ENCODE results near the gene BLID. TPM values are rescaled to one million over a fixed set of nuclear protein-coding genes. Genes with fewer than 3 reads are reported as not detected.

The BLID gene
- total RNA-seq, 4 donors from 2014 or later, result 0.66 TPM; not detected in 3

- ATAC-seq (no peak), DNase-seq (no peak)
- H3K4me3 ChIP-seq, result no peak overlapping the region
- no peaks in the 10 kb centered on the region for H3K9me3 ChIP-seq
- no peaks in the 10 kb centered on the region for H3K27me3 ChIP-seq
- TF ChIP-seq, protein P1, sequence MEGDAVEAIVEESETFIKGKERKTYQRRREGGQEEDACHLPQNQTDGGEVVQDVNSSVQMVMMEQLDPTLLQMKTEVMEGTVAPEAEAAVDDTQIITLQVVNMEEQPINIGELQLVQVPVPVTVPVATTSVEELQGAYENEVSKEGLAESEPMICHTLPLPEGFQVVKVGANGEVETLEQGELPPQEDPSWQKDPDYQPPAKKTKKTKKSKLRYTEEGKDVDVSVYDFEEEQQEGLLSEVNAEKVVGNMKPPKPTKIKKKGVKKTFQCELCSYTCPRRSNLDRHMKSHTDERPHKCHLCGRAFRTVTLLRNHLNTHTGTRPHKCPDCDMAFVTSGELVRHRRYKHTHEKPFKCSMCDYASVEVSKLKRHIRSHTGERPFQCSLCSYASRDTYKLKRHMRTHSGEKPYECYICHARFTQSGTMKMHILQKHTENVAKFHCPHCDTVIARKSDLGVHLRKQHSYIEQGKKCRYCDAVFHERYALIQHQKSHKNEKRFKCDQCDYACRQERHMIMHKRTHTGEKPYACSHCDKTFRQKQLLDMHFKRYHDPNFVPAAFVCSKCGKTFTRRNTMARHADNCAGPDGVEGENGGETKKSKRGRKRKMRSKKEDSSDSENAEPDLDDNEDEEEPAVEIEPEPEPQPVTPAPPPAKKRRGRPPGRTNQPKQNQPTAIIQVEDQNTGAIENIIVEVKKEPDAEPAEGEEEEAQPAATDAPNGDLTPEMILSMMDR (IDR thresholded peaks at IDR 0.05 in 4 of 5, conservative IDR thresholded peaks at IDR 0.05 in 1 of 5), result no peak
- no peak for TF ChIP-seq POLR2A (IDR thresholded peaks at IDR 0.05)
- intact Hi-C loops (cut with DNase I; ENCODE audit: low total_unique reads) (no loop called here), in situ Hi-C loops (cut with MboI; ENCODE audit: low sequenced_read_pairs in 4 of 4) (no loop called here)
- H3K4me1 ChIP-seq, result no peaks in the 10 kb centered on the region
- no peaks in the 10 kb centered on the region for H3K36me3 ChIP-seq
- no peak overlapping the region for H3K27ac ChIP-seq
Observed at GRCh38 chr11:122144752-122145151, 28.7 kb upstream of the BLID start.

- DNase-seq (no peak), ATAC-seq (no peak)
- in situ Hi-C loops (cut with MboI; ENCODE audit: low sequenced_read_pairs in 4 of 4), result no loop called here
- Histone ChIP-seq H3K4me3 (no peak overlapping the region), H3K27ac (no peak overlapping the region), H3K27me3 (no peaks in the 10 kb centered on the region), H3K4me1 (no peaks in the 10 kb centered on the region), H3K9me3 (no peaks in the 10 kb centered on the region), H3K36me3 (no peaks in the 10 kb centered on the region)
- intact Hi-C loops (cut with DNase I; ENCODE audit: low total_unique reads), result no loop called here
- TF ChIP-seq, protein P1 (IDR thresholded peaks at IDR 0.05 in 4 of 5, conservative IDR thresholded peaks at IDR 0.05 in 1 of 5), result no peak
- TF ChIP-seq POLR2A (IDR thresholded peaks at IDR 0.05), result no peak
Observed at GRCh38 chr11:122141725-122142124, 25.7 kb upstream of the BLID start.

DNA sequence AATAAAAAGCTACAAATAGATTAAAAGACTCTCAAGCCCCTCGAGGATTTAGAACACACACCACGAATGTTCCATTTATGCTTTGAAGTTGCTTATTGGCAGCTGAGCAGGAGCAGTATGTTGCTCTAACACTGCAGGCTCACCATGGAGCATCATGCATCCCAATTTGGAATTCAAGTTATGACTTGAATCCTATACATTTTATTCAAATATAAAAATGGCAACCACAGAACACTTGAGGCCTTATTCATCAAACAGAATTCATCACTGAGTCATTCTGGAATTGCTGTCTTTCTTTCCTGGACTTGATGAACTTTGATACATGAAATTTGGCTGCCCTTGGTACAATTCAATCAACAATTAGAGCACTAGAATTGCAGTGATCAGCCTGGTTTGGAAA lies 24.5 kb upstream of the BLID start:
- DNase-seq (no peak), ATAC-seq (no peak)
- Histone ChIP-seq H3K27me3 (no peaks in the 10 kb centered on the region), H3K36me3 (no peaks in the 10 kb centered on the region), H3K27ac (no peak overlapping the region), H3K4me1 (no peaks in the 10 kb centered on the region), H3K4me3 (no peak overlapping the region), H3K9me3 (no peaks in the 10 kb centered on the region)
- intact Hi-C loops (cut with DNase I; ENCODE audit: low total_unique reads), result no loop called here
- in situ Hi-C loops (cut with MboI; ENCODE audit: low sequenced_read_pairs in 4 of 4), result no loop called here
- TF ChIP-seq, protein P1 (IDR thresholded peaks at IDR 0.05 in 4 of 5, conservative IDR thresholded peaks at IDR 0.05 in 1 of 5), result no peak
- no peak for TF ChIP-seq POLR2A (IDR thresholded peaks at IDR 0.05)

- Histone ChIP-seq H3K4me1 (no peaks in the 10 kb centered on the region), H3K27ac (no peak overlapping the region), H3K4me3 (no peak overlapping the region), H3K9me3 (no peaks in the 10 kb centered on the region), H3K27me3 (no peaks in the 10 kb centered on the region), H3K36me3 (no peaks in the 10 kb centered on the region)
- intact Hi-C loops (cut with DNase I; ENCODE audit: low total_unique reads), result no loop called here
- ATAC-seq, result no peak
- DNase-seq, result no peak
- in situ Hi-C loops (cut with MboI; ENCODE audit: low sequenced_read_pairs in 4 of 4), result no loop called here
- TF ChIP-seq, protein P1 (IDR thresholded peaks at IDR 0.05 in 4 of 5, conservative IDR thresholded peaks at IDR 0.05 in 1 of 5), result no peak
- TF ChIP-seq POLR2A (IDR thresholded peaks at IDR 0.05), result no peak
Observed at GRCh38 chr11:122139595-122139866, 23.5 kb upstream of the BLID start.

DNA sequence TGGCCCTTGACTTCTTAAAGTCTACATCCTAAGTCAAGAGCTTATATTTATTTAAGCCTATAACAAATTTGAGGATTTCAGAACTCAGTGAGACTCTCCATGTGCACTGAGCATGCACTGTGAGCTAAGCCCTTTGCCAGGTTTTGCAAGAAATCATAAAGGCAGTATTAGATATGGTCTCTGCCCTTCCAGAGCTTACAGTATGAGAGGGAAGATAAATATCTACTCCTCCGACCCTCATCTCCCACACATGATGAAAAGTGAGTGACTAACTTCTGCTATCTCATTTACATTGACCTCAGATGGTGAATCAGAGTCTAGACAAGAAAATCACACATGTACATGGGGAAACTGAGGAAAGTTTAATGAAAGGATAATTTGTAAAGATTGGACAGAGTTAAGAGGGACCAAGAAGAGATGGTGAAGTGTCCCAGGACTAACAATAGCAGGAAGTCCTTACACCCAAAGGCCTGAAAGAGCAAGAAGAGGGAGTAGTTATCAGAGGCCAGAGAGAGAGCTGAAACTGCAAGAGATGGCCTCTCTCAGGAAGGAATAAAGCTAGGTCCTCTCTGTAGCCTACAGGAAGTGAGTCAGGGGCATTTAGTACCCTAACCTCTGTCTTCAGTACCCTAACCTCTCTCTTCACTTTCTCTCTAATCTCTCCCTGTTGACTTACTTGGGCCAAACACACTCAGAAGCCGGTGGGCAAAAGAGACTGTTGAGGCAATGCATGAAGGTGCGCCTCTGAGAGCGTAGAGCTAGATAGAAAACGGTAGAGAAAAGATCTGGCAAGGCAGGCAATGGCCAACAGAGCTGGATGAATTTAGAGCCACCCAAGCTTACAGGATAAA lies 23.0 kb upstream of the BLID start:
- Histone ChIP-seq H3K27me3 (no peaks in the 10 kb centered on the region), H3K27ac (no peak overlapping the region), H3K36me3 (no peaks in the 10 kb centered on the region), H3K4me1 (no peaks in the 10 kb centered on the region), H3K9me3 (no peaks in the 10 kb centered on the region), H3K4me3 (no peak overlapping the region)
- TF ChIP-seq, protein P1 (IDR thresholded peaks at IDR 0.05 in 4 of 5, conservative IDR thresholded peaks at IDR 0.05 in 1 of 5), result no peak
- no peak for TF ChIP-seq POLR2A (IDR thresholded peaks at IDR 0.05)
- ATAC-seq, result no peak
- intact Hi-C loops (cut with DNase I; ENCODE audit: low total_unique reads), result no loop called here
- in situ Hi-C loops (cut with MboI; ENCODE audit: low sequenced_read_pairs in 4 of 4), result no loop called here
- DNase-seq, result no peak

All from gastrocnemius medialis (tissue), 4 donors.